ENCODE data around the gene ZNG1C.
"Not testable (repeated sequence)": the region's sequence is repeated elsewhere in the genome, so short reads cannot be mapped to it uniquely, and the experiment has no call there.

The ZNG1C gene

DNA sequence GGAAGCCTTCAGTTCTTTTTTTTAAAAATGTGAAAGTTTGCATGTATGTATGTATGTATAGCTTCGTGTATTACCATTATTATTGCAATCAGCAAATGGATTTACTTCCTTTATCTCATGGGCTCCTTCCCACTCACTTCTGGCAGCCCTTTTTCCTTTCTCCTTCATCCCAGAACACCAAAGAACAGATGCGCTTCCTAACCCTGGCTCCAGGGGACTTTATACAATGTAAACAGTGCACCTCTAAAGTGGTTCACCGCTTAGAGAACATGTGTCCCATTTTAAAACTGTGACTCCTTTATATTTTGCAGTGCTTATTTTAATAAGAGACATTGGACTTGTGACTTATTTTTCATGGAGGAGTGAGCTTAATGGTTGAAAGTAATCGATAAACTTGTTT, 101.5 kb downstream of the ZNG1C start:
- not testable (repeated sequence) for DNase-seq (ENCODE audit: low spot score)

DNA sequence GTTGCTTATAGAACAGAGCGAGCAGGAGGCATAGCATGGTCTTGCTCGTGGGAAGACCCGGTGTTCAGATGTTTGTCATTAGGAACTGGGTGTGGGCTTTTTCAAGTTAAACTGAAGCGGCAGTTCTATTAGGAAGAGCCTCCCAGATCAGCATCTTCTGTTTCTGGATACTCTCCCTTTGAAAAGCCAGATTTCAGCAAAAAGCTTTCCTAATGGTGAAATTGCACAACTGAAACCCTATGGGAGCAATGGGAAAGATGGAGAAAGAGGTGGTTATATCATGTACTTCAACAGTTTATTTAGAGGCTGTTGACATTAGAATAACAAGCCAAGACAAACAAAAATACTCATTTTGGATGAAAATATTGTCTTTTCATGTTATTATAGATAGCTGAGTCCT, 102.2 kb downstream of the ZNG1C start:
- DNase-seq (ENCODE audit: low spot score), result not testable (repeated sequence)
